ENCODE measurements around the gene LRP1-AS.

Gene LRP1-AS

GRCh38 chr12:57127726-57128518 lies 19.5 kb downstream of the LRP1-AS start, which contains the start of gene LRP1 (continued):
- no peak for TF ChIP-seq TSHZ2 (CRISPR knock-in tag; IDR thresholded peaks at IDR 0.05)
- TF ChIP-seq SNAI2 (CRISPR knock-in tag; IDR thresholded peaks at IDR 0.05) = no peak
- no peak for TF ChIP-seq GLIS3 (CRISPR knock-in tag; IDR thresholded peaks at IDR 0.05)

GRCh38 chr12:57127101-57127725 lies 20.2 kb downstream of the LRP1-AS start:
- ATAC-seq = peak; percentile 48
- TF ChIP-seq ESRRG (CRISPR knock-in tag; IDR thresholded peaks at IDR 0.05) = no peak
- no peak for TF ChIP-seq OSR1 (CRISPR knock-in tag; IDR thresholded peaks at IDR 0.05)
- no peak for TF ChIP-seq ARNTL (CRISPR knock-in tag; IDR thresholded peaks at IDR 0.05; ENCODE audit: borderline replicate concordance, low read depth)
- no peak for TF ChIP-seq TOX (CRISPR knock-in tag; IDR thresholded peaks at IDR 0.05; ENCODE audit: borderline replicate concordance)
- TF ChIP-seq BACH2 (CRISPR knock-in tag; IDR thresholded peaks at IDR 0.05; ENCODE audit: borderline replicate concordance) = no peak

- no peak for ATAC-seq
- TF ChIP-seq OSR1 (CRISPR knock-in tag; IDR thresholded peaks at IDR 0.05) = no peak
- no peak for TF ChIP-seq ZFP3 (CRISPR knock-in tag; IDR thresholded peaks at IDR 0.05)
- TF ChIP-seq TOX (CRISPR knock-in tag; IDR thresholded peaks at IDR 0.05; ENCODE audit: borderline replicate concordance) = no peak
- no peak for TF ChIP-seq ISL1 (CRISPR knock-in tag; IDR thresholded peaks at IDR 0.05)
Measured at GRCh38 chr12:57126561-57126960, 20.9 kb downstream of the LRP1-AS start.

- TF ChIP-seq ZNF565 (CRISPR knock-in tag; conservative IDR thresholded peaks at IDR 0.05; ENCODE audit: low read depth) (no peak), CREB5 (CRISPR knock-in tag; IDR thresholded peaks at IDR 0.05; ENCODE audit: low read depth) (no peak), PPARA (CRISPR knock-in tag; IDR thresholded peaks at IDR 0.05; ENCODE audit: borderline replicate concordance) (no peak), ESRRG (CRISPR knock-in tag; IDR thresholded peaks at IDR 0.05) (no peak), ZNF70 (CRISPR knock-in tag; IDR thresholded peaks at IDR 0.05) (no peak), GLIS3 (CRISPR knock-in tag; IDR thresholded peaks at IDR 0.05) (no peak), ZFP3 (CRISPR knock-in tag; IDR thresholded peaks at IDR 0.05) (no peak), POU6F1 (CRISPR knock-in tag; IDR thresholded peaks at IDR 0.05; ENCODE audit: borderline replicate concordance, low read depth) (no peak), CSDC2 (CRISPR knock-in tag; IDR thresholded peaks at IDR 0.05) (no peak), ZNF8 (CRISPR knock-in tag; IDR thresholded peaks at IDR 0.05) (no peak), SNAI2 (CRISPR knock-in tag; IDR thresholded peaks at IDR 0.05) (no peak), ARNTL (CRISPR knock-in tag; IDR thresholded peaks at IDR 0.05; ENCODE audit: borderline replicate concordance, low read depth) (no peak), RARB (CRISPR knock-in tag; IDR thresholded peaks at IDR 0.05) (no peak)
- no peak for ATAC-seq
Measured at GRCh38 chr12:57126061-57126460, 21.4 kb downstream of the LRP1-AS start.

GRCh38 chr12:57124261-57124877 lies 23.1 kb downstream of the LRP1-AS start:
- TF ChIP-seq TSHZ2 (CRISPR knock-in tag; IDR thresholded peaks at IDR 0.05) (no peak), PATZ1 (CRISPR knock-in tag; IDR thresholded peaks at IDR 0.05; ENCODE audit: borderline replicate concordance) (no peak)
- peak; percentile 54 for ATAC-seq

Data from SK-N-SH treated with all-trans-retinoic acid at 6 μM for 48 hours (cell line).